Adrenal gland (tissue), 5 donors: ENCODE measurements around the gene FBXL17.

Experiments used
- CTCF ChIP-seq, 6 experiments: fragments of 450-650 bp in 4 of 6; fragments of 200-600 bp in 2 of 6; sonication (generic) in 1 of 6; IDR thresholded peaks; 1 replicate in 5 of 6; 2 replicates in 1 of 6; pipeline versions ENCODE4 v1.5.1 to v1.8.0; 2016 to 2021; ENCODE audit warnings: antibody characterized with exemption in 6 of 6, mild to moderate bottlenecking in 2 of 6, moderate library complexity in 1 of 6
- POLR2A ChIP-seq, 2 donors: fragments of 450-650 bp; IDR thresholded peaks; one replicate each; pipeline ENCODE4 v1.6.1; 2017; ENCODE audit warnings: antibody characterized with exemption in 2 of 2, mild to moderate bottlenecking in 2 of 2, moderate library complexity in 1 of 2
- donor health status: DM: no; HTN: no; CAD: no.

- TF ChIP-seq CTCF (IDR thresholded peaks at IDR 0.05) (no peak), POLR2A (IDR thresholded peaks at IDR 0.05) (no peak)
Measured at GRCh38 chr5:108146222-108146621, 235.7 kb downstream of the FBXL17 start.
